Smooth muscle cell (in vitro differentiated cells): ENCODE measurements around the gene ZNF280B. TPM values are rescaled to one million over a fixed set of nuclear protein-coding genes. Genes with fewer than 3 reads are reported as not detected.

ENCODE experiments used
- DNase-seq: peaks from one replicate; lab custom pipeline; 2025; ENCODE audit not compliant: unreplicated experiment; lab: John Stamatoyannopoulos, UW
- H2AFZ ChIP-seq: fragments of 200-600 bp; sonication (generic); 2 replicates; pipeline ENCODE4 v1.6.0; 2016; ENCODE audit warnings: antibody characterized with exemption, low read depth, mild to moderate bottlenecking
- H3F3A ChIP-seq: fragments of 200-600 bp; sonication (generic); 2 replicates; pipeline ENCODE4 v1.6.0; 2017; ENCODE audit warnings: antibody characterized with exemption, low read depth
- H3K27ac ChIP-seq: fragments of 200-600 bp; sonication (generic); 2 replicates; pipeline ENCODE4 v1.5.1; 2016; ENCODE audit warnings: low read depth, mild to moderate bottlenecking
- H3K27me3 ChIP-seq: fragments of 200-600 bp; sonication (generic); 2 replicates; pipeline ENCODE4 v1.6.1; 2016; ENCODE audit warnings: low read depth, mild to moderate bottlenecking
- H3K36me3 ChIP-seq: fragments of 200-600 bp; sonication (generic); 2 replicates; pipeline ENCODE4 v1.5.1; 2016; ENCODE audit warnings: low read depth
- H3K4me1 ChIP-seq: fragments of 200-600 bp; sonication (generic); 2 replicates; pipeline ENCODE4 v1.5.1; 2016; ENCODE audit warnings: low read depth
- H3K4me2 ChIP-seq: fragments of 200-600 bp; sonication (generic); 2 replicates; pipeline ENCODE4 v1.6.0; 2016; ENCODE audit warnings: mild to moderate bottlenecking
- H3K4me3 ChIP-seq: fragments of 200-600 bp; sonication (generic); 2 replicates; pipeline ENCODE4 v1.5.1; 2016; ENCODE audit warnings: mild to moderate bottlenecking
- H3K79me2 ChIP-seq: fragments of 200-600 bp; sonication (generic); 2 replicates; pipeline ENCODE4 v1.6.0; 2016; ENCODE audit warnings: low read depth, mild to moderate bottlenecking
- H3K9ac ChIP-seq: fragments of 200-600 bp; sonication (generic); 2 replicates; pipeline ENCODE4 v1.6.0; 2016; ENCODE audit warnings: low read depth
- H3K9me3 ChIP-seq: fragments of 200-600 bp; sonication (generic); replicated peaks from 2 replicates; pipeline ENCODE4 v1.5.1; 2016; ENCODE audit warnings: low read depth
- H4K20me1 ChIP-seq: fragments of 200-600 bp; sonication (generic); 2 replicates; pipeline ENCODE4 v1.6.0; 2016; ENCODE audit warnings: low read depth
- WGBS: methylation state at CpG from one replicate; pipeline ENCODE4 v1.1.7; 2016; ENCODE audit warnings: low lambda C conversion rate; 5-methylcytosine and 5-hydroxymethylcytosine counted together
- polyA plus RNA-seq: library from polyadenylated mRNA; unstranded; fragments of >200 nt; fragmentation: Nextera tagmentation; extraction: Ambion mirVana; gene quantifications from 2 replicates; pipeline ENCODE4 v1.2.1, GENCODE V29; 2016
- total RNA-seq: library from RNA; depleted of rRNA; stranded (reverse); fragments of >200 nt; gene quantifications from 2 replicates; pipeline ENCODE4 v1.2.3, GENCODE V29; 2014
- TF ChIP-seq, protein P1 (sequence below): fragments of 200-600 bp; sonication (generic); IDR thresholded peaks from 2 replicates; pipeline ENCODE4 v1.5.1; 2017; ENCODE audit warnings: borderline replicate concordance, mild to moderate bottlenecking, antibody characterized with exemption; ENCODE audit not compliant: insufficient read depth, poor library complexity, severe bottlenecking

The ZNF280B gene
- total and polyA plus RNA-seq, 2 experiments from 2014 or later, result 3.0 to 3.3 TPM

- no peak overlapping the region for H2AFZ ChIP-seq
- no peaks in the 10 kb centered on the region for H4K20me1 ChIP-seq
- no peak overlapping the region for H3K9ac ChIP-seq
- H3F3A ChIP-seq, result no peaks in the 10 kb centered on the region
- H3K79me2 ChIP-seq, result no peaks in the 10 kb centered on the region
- H3K4me3 ChIP-seq, result no peak overlapping the region
- H3K27ac ChIP-seq, result no peak overlapping the region
- H3K4me1 ChIP-seq, result peaks cover 15% of the 10 kb centered on the region
- H3K9me3 ChIP-seq, result no peaks in the 10 kb centered on the region
- WGBS, result 76% methylated on average over 10 of the region's 12 CpGs
- no peak overlapping the region for H3K4me2 ChIP-seq
- DNase-seq, result no peak
- TF ChIP-seq, protein P1, sequence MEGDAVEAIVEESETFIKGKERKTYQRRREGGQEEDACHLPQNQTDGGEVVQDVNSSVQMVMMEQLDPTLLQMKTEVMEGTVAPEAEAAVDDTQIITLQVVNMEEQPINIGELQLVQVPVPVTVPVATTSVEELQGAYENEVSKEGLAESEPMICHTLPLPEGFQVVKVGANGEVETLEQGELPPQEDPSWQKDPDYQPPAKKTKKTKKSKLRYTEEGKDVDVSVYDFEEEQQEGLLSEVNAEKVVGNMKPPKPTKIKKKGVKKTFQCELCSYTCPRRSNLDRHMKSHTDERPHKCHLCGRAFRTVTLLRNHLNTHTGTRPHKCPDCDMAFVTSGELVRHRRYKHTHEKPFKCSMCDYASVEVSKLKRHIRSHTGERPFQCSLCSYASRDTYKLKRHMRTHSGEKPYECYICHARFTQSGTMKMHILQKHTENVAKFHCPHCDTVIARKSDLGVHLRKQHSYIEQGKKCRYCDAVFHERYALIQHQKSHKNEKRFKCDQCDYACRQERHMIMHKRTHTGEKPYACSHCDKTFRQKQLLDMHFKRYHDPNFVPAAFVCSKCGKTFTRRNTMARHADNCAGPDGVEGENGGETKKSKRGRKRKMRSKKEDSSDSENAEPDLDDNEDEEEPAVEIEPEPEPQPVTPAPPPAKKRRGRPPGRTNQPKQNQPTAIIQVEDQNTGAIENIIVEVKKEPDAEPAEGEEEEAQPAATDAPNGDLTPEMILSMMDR, result no peak
- H3K36me3 ChIP-seq, result no peaks in the 10 kb centered on the region
- peaks cover 7% of the 10 kb centered on the region for H3K27me3 ChIP-seq
These were observed 12.4 kb upstream of the ZNF280B start for GRCh38 chr22:22520667-22521602.

GRCh38 chr22:22520020-22520656, 11.6 kb upstream of the ZNF280B start, which contains the start of gene ZNF280A:
Gene ZNF280A, minus strand, starts transcription at chr22:22520270. Its CDS starts 4,640 bp downstream, at chr22:22515630.
- Histone ChIP-seq H3K36me3 (no peaks in the 10 kb centered on the region), H4K20me1 (no peaks in the 10 kb centered on the region), H3F3A (no peaks in the 10 kb centered on the region), H3K4me1 (peaks cover 15% of the 10 kb centered on the region), H3K9ac (no peak within 1 kb of the TSS), H3K79me2 (no peaks in the 10 kb centered on the region), H3K27me3 (peaks cover 4% of the 10 kb centered on the region), H3K27ac (no peak within 1 kb of the TSS), H2AFZ (no peak within 1 kb of the TSS), H3K4me3 (peak within 1 kb of the TSS; percentile 9), H3K4me2 (peak within 1 kb of the TSS; percentile 28), H3K9me3 (no peaks in the 10 kb centered on the region)
- DNase-seq, result no peak
- TF ChIP-seq, protein P1, result no peak
- WGBS, result 68% methylated on average over 12 of the region's 12 CpGs

- H3K9me3 ChIP-seq, result no peaks in the 10 kb centered on the region
- no peaks in the 10 kb centered on the region for H4K20me1 ChIP-seq
- peak overlapping the region; percentile 28 for H3K4me2 ChIP-seq
- no peaks in the 10 kb centered on the region for H3F3A ChIP-seq
- H3K79me2 ChIP-seq, result no peaks in the 10 kb centered on the region
- peak overlapping the region; percentile 9 for H3K4me3 ChIP-seq
- DNase-seq, result no peak
- TF ChIP-seq, protein P1, result no peak
- no peak overlapping the region for H3K27ac ChIP-seq
- H2AFZ ChIP-seq, result no peak overlapping the region
- peaks cover 15% of the 10 kb centered on the region for H3K4me1 ChIP-seq
- no peak overlapping the region for H3K9ac ChIP-seq
- H3K27me3 ChIP-seq, result peaks cover 6% of the 10 kb centered on the region
- H3K36me3 ChIP-seq, result no peaks in the 10 kb centered on the region
- WGBS, result 51% methylated on average over 5 of the region's 5 CpGs
These were observed 11.0 kb upstream of the ZNF280B start for GRCh38 chr22:22519591-22519990.
